Tibial nerve (tissue), 4 donors: ENCODE results near the gene ZNRF3.

Experiments used
- CTCF ChIP-seq, 5 experiments: fragments of 200-600 bp in 3 of 5; fragments of 450-650 bp in 2 of 5; sonication (generic) in 3 of 5; IDR thresholded peaks; one replicate each; pipeline ENCODE4 v1.5.1; 2016 to 2019; ENCODE audit warnings: antibody characterized with exemption in 5 of 5, mild to moderate bottlenecking in 3 of 5, moderate library complexity in 2 of 5
- EP300 ChIP-seq, 2 donors: sonication (generic); formaldehyde crosslinking; IDR thresholded peaks; one replicate each; pipeline ENCODE4 v1.6.1; 2017; ENCODE audit warnings: antibody characterized with exemption in 2 of 2, mild to moderate bottlenecking in 1 of 2

- TF ChIP-seq CTCF (IDR thresholded peaks at IDR 0.05) (no peak), EP300 (IDR thresholded peaks at IDR 0.05) (no peak)
Measured at GRCh38 chr22:28874811-28875320, 8.5 kb upstream of the ZNRF3 start.
